Inflammatory macrophage treated with lipopolysaccharide for 1 hour (primary cell): ENCODE data around the gene NFKB2.

ENCODE experiments used
- DNase-seq, 2 donors: peaks; one replicate each; pipeline ENCODE4 v3.0.0-alpha.2; 2020 to 2022

Gene NFKB2

DNA sequence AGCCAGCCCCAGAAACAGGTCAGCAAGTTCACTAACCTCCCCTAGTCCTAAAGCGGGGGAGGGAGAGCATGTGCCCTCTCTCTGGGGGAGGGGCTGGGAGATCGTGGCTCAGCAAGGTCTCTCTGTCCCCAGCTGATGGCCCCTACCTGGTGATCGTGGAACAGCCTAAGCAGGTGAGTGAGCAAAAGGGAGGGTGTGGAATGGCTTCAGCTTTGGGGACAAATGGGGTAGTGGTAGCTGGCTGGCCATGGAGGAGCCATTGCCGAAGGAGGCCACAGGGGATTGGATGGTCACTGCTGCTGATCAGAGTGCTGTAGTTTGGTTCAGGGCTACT, 779 bp downstream of the NFKB2 start:
- peak in 1 of 2 donors; percentile 35 for DNase-seq

DNA sequence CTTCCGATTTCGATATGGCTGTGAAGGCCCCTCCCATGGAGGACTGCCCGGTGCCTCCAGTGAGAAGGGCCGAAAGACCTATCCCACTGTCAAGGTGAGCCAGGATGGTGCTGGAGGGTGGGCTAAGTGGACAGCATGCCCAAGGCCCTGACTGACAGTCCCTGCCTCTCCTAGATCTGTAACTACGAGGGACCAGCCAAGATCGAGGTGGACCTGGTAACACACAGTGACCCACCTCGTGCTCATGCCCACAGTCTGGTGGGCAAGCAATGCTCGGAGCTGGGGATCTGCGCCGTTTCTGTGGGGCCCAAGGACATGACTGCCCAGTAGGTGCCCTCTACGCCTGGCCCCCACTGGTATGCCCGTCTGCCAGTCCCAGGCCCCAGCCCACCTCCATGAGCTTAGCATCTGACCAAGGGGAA, 1.2 kb downstream of the NFKB2 start:
- no peak for DNase-seq

DNA sequence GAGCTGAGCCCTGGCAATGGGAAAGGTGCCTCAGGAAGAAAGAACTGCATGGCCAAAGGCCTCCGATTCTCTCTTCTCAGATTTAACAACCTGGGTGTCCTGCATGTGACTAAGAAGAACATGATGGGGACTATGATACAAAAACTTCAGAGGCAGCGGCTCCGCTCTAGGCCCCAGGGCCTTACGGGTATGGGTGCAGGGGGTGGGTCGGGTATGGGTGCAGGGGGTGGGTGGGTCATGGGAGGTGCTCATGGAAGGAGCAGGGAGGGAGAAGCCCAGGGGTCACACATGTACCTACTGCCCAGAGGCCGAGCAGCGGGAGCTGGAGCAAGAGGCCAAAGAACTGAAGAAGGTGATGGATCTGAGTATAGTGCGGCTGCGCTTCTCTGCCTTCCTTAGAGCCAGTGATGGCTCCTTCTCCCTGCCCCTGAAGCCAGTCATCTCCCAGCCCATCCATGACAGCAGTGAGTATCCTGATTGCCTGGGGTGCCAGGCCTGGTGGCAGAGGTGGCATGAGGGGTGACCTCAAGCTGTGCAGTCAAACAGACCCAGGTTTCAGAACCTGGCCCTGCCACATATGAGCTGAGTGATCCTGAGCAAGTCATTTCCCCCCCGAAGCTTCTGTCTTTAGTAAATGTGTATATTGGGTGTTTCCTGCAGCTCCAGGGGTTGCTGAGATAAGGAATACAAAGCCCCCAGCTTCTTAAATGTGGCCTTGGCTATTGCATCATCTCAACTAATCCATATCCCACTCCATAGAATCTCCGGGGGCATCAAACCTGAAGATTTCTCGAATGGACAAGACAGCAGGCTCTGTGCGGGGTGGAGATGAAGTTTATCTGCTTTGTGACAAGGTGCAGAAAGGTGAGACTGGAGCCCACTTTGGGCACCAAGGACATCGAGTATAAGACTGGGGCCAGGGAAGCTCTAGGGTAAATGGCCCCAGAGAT, 2.0 kb downstream of the NFKB2 start:
- no peak for DNase-seq

DNA sequence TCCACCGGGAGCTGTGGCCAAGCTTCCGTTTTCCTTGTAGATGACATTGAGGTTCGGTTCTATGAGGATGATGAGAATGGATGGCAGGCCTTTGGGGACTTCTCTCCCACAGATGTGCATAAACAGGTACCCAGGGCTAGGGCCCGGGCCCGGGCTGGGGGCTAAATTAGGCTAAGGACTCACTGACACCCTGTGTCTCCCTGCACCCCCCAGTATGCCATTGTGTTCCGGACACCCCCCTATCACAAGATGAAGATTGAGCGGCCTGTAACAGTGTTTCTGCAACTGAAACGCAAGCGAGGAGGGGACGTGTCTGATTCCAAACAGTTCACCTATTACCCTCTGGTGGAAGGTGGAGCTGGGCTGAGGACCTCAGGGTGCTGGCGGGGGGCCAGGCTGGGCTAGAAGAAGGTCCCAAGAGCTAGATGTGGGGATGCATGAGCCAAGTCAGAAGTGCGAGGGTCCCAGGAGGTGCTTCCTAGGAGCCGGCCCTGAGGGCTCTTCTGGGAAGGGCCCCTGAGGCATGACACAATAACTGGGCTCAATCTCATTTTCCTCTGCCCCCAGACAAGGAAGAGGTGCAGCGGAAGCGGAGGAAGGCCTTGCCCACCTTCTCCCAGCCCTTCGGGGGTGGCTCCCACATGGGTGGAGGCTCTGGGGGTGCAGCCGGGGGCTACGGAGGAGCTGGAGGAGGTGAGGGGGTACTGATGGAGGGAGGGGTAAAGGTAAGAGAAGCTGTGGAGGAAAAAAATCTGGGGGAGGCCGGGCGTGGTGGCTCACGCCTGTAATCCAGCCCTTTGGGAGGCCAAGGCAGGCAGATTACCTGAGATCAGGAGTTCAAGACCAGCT, 2.9 kb downstream of the NFKB2 start:
- DNase-seq: no peak

DNA sequence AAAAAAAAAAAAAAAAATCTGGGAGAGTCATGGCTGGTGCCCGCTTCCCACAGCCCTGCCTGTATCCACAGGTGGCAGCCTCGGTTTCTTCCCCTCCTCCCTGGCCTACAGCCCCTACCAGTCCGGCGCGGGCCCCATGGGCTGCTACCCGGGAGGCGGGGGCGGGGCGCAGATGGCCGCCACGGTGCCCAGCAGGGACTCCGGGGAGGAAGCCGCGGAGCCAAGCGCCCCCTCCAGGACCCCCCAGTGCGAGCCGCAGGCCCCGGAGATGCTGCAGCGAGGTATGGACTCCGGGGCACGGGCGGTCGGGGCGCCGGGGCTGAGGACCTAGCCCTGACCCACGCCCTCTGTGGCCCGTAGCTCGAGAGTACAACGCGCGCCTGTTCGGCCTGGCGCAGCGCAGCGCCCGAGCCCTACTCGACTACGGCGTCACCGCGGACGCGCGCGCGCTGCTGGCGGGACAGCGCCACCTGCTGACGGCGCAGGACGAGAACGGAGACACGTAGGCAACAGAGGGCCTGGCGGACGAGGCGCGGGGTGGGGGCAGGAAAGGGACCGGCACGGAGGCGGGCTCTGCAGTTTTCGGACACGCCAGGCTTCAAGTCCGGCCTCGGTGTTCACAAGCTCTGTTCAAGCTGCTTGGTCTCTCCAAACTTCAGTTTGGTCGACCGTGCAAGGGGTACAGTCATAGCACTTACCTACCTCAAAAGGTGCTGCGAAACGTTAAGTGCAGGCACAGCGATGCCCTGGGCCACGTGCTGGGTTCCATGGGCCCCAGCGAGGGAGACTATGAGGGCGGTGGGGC, 3.9 kb downstream of the NFKB2 start:
- peak; percentile 78 to 86 for DNase-seq

DNA sequence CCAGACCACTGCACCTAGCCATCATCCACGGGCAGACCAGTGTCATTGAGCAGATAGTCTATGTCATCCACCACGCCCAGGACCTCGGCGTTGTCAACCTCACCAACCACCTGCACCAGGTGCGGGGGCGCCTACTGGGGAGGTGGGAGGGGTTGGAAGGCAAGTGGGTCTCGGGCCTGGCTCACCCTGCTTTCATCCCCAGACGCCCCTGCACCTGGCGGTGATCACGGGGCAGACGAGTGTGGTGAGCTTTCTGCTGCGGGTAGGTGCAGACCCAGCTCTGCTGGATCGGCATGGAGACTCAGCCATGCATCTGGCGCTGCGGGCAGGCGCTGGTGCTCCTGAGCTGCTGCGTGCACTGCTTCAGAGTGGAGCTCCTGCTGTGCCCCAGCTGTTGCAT, 4.6 kb downstream of the NFKB2 start:
- DNase-seq: no peak

DNA sequence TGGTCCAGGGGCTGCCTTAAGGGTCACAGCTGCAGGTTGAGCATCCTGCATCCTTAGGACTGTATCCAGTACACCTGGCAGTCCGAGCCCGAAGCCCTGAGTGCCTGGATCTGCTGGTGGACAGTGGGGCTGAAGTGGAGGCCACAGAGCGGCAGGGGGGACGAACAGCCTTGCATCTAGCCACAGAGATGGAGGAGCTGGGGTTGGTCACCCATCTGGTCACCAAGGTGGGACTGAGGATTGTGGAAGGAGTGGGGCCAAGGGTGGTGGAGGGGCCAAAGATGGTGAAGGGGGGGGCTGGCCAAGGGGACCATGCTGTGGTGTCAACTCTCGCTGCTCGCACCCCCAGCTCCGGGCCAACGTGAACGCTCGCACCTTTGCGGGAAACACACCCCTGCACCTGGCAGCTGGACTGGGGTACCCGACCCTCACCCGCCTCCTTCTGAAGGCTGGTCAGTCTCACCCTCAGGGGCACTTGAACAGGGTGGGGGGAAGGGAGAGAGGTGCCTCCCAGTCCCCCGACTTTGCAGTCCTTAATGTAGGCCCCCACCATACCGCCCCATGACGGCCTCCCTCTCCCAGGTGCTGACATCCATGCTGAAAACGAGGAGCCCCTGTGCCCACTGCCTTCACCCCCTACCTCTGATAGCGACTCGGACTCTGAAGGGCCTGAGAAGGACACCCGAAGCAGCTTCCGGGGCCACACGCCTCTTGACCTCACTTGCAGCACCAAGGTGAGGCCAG, 5.3 kb downstream of the NFKB2 start:
- no peak for DNase-seq

DNA sequence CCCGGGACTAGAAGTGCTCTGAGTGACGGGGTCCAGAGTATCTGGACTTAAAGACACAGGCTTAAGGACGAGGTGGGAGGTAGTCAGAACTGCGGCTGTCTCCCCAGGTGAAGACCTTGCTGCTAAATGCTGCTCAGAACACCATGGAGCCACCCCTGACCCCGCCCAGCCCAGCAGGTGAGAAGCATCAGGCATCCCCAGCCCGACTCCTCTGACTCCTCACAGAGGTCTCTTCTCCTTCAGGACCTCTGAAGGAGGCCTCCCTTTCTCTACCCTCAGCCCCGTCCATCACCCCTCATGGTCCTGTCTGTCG, 5.8 kb downstream of the NFKB2 start:
- DNase-seq: no peak

DNA sequence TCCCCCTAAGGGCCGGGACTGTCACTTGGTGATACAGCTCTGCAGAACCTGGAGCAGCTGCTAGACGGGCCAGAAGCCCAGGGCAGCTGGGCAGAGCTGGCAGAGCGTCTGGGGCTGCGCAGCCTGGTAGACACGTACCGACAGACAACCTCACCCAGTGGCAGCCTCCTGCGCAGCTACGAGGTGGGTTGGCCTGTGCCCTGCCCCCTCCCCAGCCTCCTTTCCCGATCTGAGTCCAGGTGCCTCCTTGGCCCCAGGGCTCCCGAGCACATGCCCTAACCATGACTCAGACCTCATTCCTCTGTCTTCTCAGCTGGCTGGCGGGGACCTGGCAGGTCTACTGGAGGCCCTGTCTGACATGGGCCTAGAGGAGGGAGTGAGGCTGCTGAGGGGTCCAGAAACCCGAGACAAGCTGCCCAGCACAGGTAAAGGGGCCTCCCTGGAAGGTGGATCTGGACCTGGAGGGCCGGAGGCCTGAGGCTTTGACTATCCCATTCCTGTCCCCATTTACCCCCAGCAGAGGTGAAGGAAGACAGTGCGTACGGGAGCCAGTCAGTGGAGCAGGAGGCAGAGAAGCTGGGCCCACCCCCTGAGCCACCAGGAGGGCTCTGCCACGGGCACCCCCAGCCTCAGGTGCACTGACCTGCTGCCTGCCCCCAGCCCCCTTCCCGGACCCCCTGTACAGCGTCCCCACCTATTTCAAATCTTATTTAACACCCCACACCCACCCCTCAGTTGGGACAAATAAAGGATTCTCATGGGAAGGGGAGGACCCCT, 6.4 kb downstream of the NFKB2 start:
- no peak for DNase-seq

DNA sequence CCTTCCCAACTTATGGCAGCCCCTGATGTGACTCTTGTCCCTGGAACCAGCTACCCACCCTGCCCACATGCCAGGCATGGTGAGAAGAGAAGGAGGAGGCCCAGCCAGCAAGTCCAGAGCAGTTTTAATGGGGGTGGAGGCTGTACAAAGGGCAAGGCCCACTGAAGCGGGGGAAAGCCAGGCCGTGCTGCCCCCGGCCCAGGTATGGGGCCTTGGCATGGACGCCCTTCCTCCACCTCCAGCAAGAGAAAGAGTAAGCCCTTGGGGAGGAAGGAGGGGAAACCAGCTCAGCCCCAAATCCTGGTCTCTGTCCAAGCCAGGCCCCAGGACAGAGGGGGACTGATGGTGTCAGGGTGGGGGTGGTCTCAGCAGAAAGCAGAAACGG, 7.0 kb downstream of the NFKB2 start:
- no peak for DNase-seq

DNA sequence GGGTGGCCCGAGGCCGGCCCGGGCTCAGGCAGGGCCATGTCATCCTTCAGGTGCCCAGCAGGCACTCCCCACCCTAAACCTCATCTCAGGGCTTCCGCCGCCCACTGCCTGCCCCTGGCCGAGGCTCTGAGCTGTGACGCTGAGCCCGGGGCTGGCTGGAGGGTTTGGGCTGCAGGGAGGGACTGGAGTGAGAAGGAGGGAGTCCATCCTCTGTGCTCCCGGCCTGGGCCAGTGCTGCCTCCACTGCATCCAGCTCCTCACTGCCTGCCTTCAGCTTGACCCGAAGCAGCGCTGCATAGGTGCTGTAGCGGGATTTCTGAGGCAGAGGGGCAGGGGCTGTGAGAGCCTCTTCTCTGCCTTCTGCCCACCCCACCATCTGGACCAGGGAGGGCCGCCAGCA, 7.6 kb downstream of the NFKB2 start:
- DNase-seq: no peak

DNA sequence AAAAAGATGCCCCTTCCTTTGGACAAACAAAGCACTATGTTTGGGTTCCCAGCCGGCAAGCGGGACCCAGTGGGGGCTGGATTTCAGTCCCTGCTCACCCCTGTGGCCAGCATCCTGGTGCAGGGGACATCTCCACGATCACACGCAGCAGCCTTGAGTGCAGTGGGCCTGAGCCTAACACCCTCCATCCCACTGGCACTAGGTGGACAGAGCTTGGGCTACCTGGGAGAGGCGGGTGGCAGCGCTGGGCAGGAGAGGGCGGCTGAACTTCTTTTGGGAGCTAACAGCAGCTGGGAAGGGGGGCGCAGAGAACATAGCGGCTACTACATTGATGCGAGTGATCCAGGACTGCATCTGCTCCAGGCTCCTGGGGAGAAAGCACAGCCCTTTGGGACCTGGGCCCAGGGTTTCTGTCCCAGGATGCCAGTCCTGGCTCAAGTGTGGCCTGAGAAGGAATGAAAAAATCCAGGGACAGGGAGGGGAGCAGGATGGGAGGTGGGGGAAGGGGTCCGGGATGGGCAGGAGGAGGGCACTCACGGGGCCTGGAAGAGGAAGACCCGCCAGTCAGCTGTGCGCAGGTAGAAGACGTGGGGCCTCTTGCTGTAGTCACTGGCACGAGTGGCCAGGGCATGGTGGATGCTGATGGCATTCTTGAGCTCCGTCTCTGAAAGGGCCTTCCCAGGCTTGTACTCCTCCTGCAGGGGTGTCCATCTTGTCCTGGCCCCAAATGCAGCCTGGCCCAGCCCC, 9.0 kb downstream of the NFKB2 start:
- DNase-seq: no peak

DNA sequence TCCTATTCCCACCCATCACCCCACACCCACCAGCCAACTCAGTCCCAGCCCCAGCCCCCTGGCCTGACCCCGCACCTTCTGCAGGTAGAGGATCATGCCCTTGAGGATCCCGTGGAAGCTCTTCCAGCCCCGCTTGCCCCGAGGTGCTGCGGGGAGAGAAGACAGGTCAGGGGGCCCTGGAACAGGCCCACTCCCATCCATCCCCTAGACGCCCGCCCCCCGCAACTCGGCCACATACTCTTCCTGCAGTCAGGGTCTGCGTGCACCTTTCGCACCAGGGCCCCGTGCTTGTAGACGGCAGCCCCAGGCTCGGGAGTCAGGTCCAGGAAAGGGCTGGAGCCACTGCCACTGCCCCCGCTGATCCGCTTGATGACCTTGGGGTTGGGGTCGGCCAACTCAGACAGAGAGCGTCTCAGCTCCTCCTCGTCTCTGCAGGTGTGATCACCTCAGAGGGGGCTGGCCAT, 9.6 kb downstream of the NFKB2 start:
- no peak for DNase-seq

DNA sequence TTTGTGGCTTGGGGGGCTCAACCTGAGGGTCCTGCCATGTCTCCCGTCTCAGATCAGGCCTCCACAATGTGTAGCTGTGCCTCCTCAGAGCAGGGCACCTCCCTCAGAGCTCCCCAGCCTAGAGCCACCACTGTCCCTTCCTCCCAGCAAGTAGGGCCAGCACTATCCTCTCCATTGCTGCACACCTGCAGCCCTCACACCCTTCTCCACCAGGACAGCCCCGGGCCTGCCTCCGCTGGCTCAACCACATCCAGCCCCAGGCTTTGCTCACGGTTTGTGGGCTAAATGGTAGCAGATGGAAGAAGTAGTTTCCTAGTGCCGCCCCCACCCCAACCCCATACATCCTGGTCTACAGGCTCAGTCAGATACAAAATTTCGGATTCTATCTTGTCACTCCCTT, 10.1 kb downstream of the NFKB2 start:
- DNase-seq: no peak

DNA sequence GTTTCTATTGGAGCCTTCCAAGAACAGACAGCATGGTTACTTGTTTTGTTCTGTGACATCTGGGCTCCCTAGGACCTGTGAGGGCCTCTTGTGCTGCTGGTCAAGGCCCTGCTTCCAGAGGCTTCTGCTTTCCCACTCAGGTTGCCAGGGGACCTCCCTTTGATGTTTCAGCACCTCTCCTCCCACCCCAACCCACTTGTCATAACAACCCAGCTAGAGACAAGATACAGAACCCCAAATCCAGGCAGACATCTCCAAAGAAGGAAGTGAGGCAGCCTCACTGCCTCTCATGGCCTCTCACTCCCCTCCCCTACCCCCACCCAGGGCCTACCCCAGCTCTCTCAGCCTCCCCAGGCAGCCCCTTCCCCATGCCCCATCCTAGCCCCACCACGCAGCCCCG, 11.3 kb downstream of the NFKB2 start:
- DNase-seq: peak in 1 of 2 donors; percentile 49

DNA sequence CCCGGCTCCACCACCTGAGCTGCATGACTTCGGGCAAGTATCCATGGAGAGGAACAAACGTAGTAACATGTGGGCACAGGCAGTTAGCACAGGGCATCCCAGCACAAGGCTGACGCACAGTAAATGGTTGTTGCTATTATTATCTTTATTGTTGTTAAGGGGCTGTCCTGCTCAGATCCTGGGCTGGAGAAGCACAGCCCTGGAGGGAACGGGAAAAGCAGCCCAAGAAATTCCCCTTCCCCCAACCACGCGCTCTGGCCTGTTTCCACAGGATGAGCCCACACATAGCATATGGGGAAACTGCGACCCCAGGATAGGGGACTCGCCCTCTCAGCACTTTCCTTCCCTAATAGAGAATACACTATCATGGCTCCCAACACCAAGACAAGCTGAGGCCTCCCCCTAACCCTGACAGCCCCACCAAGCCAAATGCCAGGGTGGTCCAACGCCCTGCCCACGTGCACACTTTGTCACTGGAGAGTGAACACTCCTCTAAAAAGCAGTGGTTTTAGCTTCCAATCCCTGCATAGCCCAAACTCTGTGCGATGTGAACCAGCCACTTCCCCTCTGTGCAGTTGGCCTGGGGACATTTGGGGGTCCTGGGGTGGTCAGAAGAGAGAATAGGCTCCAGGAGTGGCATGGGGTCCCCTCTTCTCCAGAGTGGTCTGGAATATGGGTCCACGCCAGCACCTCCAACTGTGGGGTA, 12.1 kb downstream of the NFKB2 start:
- peak; percentile 60 to 77 for DNase-seq

DNA sequence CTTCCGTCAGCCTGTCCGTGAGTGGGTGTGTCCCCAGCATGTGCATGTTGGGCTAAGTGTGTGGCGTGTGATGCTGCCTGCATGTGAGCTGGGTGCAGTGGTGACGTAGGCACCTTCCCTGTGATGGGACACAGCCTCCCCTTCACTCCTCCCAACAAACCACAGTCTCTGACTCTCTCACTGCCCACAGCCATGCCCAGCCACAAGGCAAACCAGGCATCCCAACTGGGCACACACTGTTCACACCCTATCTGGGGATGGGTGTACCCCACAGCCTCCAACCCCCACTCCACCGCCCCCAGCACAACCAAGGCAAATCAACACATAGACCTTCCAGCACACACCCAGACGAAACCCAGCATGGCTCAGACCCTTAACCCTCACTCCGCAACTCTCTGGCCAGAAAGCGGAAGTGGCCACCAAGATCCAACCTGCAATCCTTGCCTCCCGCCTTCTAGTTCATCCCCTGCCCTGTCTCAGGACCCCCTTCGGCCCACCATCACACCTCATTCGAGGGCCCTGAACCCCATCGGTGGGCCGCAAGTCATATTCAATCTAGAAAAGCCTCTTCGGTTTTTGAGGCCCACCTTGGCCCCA, 12.7 kb downstream of the NFKB2 start:
- DNase-seq: peak; percentile 49 to 58

DNA sequence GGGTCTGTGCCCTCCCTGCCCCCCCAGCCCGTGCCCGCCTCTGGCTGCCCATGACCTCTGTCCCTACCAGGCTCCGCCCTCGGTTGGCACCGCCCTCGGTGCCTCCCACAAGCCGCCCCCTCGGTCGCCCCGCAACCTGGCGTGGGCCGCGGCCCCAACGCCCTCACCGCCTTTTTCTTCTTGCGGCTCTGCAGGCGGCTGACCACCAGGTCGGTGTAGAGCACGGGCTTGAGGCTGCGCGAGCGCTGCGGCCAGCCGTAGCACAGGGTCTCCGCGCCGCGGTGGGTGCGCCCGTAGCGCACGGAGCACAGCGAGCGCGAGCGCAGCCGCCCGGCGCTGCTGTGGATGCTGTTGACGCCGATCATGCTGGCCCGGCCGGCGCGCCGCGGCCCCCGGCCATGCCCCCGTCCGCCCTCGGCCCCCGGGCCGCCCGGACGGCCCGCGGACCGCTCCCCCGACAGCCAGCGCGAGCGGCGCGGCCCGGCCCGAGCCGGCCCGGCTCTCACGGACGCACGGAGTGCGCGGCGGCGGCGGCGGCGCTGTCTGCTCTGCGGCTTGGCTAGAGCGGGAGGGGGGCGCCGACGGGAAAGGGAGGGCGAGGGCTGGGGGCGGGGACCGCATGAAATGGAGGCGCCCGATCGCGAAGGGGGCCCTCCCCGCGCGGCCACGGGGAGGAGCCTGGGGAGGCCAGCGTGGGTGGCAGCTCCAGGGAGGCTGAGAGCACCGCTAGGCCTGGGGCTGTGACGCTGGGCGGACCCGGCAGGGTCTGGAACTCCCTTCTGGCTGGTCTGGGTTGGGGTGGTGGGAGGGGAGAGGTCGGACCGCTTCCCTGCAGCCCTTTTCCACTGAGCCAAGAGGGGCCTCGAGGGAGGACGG, 13.5 kb downstream of the NFKB2 start:
- DNase-seq: peak; percentile 60 to 62
